ENCODE measurements around the gene CCDC12.

CCDC12 gene

GRCh38 chr3:46881596-46882376 lies 94.8 kb downstream of the CCDC12 start:
- no peak for DNase-seq (ENCODE audit: low read depth, low spot score)
- Histone ChIP-seq H3K9me3 (ENCODE audit: insufficient read depth, low read length) (no peaks in the 10 kb centered on the region), H3K9ac (ENCODE audit: insufficient read length, low read depth) (peak overlapping the region; percentile 78), H3K36me3 (ENCODE audit: insufficient read depth, insufficient read length, low read length) (no peaks in the 10 kb centered on the region), H3K4me3 (ENCODE audit: insufficient read length, low read depth) (peak overlapping the region; percentile 62), H3K4me1 (ENCODE audit: insufficient read depth, insufficient read length) (peaks cover 30% of the 10 kb centered on the region), H3K27me3 (ENCODE audit: insufficient read depth, insufficient read length) (peaks cover 57% of the 10 kb centered on the region)
- TF ChIP-seq ZNF274 (IDR thresholded peaks at IDR 0.05; ENCODE audit: low read depth, low read length) (no peak), SUZ12 (IDR thresholded peaks at IDR 0.05; ENCODE audit: extremely low read depth, insufficient read depth, insufficient read length) (no peak), YY1 (IDR thresholded peaks at IDR 0.05; ENCODE audit: insufficient read depth, insufficient read length) (no peak)

DNA sequence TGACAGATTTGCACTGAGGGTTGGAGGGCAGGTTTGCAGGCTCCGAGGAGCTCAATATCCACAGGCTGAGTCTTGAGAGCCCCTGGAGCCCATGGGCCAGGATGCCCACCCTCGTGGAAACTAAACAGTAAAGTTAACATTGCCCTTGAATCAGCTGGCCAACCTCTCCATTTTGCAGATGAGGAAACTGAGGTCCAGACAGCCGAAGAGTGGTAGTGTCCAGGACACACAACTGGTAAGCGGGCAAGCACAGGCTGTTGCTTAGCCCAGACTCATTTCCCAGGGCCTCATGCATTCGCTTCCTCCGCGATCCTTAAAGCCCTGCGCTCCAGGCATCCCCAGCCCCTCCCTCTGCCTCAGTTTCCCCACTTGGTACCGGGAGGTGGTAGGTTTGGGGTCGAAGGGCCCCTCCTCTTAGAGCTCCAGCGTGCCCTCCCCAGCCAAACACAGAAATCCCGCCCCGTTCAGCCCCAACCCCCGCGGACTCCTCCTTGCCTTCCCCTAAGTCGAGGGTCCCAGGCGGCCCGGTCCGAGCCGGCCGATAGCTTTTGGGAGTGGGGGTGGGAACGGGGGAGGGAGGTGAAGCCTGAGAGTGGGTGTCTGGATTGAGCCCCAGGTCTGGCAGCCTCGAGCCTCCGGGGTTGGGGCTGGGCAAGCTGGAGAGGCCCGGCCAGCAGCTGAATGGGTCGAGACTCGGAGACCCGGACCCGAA lies 95.5 kb downstream of the CCDC12 start:
- H3K4me3 ChIP-seq (ENCODE audit: insufficient read length, low read depth): peak overlapping the region; percentile 41

GRCh38 chr3:46878781-46879436 lies 97.6 kb downstream of the CCDC12 start:
- H3K9me3 ChIP-seq (ENCODE audit: insufficient read depth, low read length): no peaks in the 10 kb centered on the region
- H3K4me3 ChIP-seq (ENCODE audit: insufficient read length, low read depth): no peak overlapping the region

More for the DNA sequence above, 95.5 kb downstream of the CCDC12 start:
- no peaks in the 10 kb centered on the region for H3K36me3 ChIP-seq (ENCODE audit: insufficient read depth, insufficient read length, low read length)
- peaks cover 53% of the 10 kb centered on the region for H3K27me3 ChIP-seq (ENCODE audit: insufficient read depth, insufficient read length)
- no peaks in the 10 kb centered on the region for H3K9me3 ChIP-seq (ENCODE audit: insufficient read depth, low read length)
- peaks cover 33% of the 10 kb centered on the region for H3K4me1 ChIP-seq (ENCODE audit: insufficient read depth, insufficient read length)
- TF ChIP-seq YY1 (IDR thresholded peaks at IDR 0.05; ENCODE audit: insufficient read depth, insufficient read length) (no peak), SUZ12 (IDR thresholded peaks at IDR 0.05; ENCODE audit: extremely low read depth, insufficient read depth, insufficient read length) (no peak), ZNF274 (IDR thresholded peaks at IDR 0.05; ENCODE audit: low read depth, low read length) (no peak)
- peak overlapping the region; percentile 65 for H3K9ac ChIP-seq (ENCODE audit: insufficient read length, low read depth)
- no peak for DNase-seq (ENCODE audit: low read depth, low spot score)

DNA sequence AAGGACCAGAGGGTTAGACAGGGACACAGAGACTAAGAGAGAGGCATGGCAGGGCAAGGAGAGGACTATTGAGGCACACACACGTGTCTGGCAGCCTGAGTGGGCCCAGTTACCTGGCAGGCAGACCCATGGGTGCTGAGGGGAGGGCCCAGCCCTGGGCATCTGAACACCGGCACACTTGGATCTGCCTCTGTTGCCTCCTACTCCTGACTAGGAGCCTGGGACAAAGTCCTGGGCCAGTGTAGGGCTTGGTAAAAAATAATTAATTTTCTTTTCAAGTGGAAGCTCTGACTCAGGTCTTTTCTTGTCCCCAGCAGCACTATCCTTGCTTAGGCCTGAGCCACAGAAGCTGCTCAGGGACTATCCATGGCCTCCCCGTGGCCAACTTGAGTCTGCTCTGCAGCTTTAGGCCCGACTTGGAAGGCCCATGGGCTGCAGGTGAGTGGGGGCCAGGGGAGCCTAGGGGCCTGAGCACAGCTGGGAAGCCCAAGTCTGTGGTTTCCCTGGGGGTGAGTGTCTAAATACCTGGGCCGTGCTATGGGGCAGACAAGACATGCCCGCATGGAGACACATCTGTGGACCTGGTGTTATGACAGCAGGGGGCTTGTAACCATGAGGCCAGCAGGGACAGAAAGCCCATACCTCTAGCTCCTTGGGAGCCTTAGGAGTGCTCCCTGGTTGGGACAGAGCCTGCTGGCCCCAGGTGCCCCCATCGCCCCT lies 99.0 kb downstream of the CCDC12 start, which contains the start of gene PTH1R:
Gene PTH1R, plus strand, starts transcription at position 316 of the 720 bp plus-strand sequence. CDS start 5,839 bp downstream, outside the sequence.
- Histone ChIP-seq H3K9me3 (ENCODE audit: insufficient read depth, low read length) (no peaks in the 10 kb centered on the region), H3K9ac (ENCODE audit: insufficient read length, low read depth) (peak within 1 kb of the TSS; percentile 50), H3K27me3 (ENCODE audit: insufficient read depth, insufficient read length) (peaks cover 28% of the 10 kb centered on the region), H3K4me1 (ENCODE audit: insufficient read depth, insufficient read length) (peaks cover 34% of the 10 kb centered on the region), H3K4me3 (ENCODE audit: insufficient read length, low read depth) (no peak within 1 kb of the TSS), H3K36me3 (ENCODE audit: insufficient read depth, insufficient read length, low read length) (no peaks in the 10 kb centered on the region)
- DNase-seq (ENCODE audit: low read depth, low spot score): no peak
- no peak for TF ChIP-seq SUZ12 (IDR thresholded peaks at IDR 0.05; ENCODE audit: extremely low read depth, insufficient read depth, insufficient read length)
- TF ChIP-seq ZNF274 (IDR thresholded peaks at IDR 0.05; ENCODE audit: low read depth, low read length): no peak
- no peak for TF ChIP-seq YY1 (IDR thresholded peaks at IDR 0.05; ENCODE audit: insufficient read depth, insufficient read length)

More at GRCh38 chr3:46878781-46879436, 97.6 kb downstream of the CCDC12 start:
- Histone ChIP-seq H3K36me3 (ENCODE audit: insufficient read depth, insufficient read length, low read length) (no peaks in the 10 kb centered on the region), H3K9ac (ENCODE audit: insufficient read length, low read depth) (no peak overlapping the region), H3K27me3 (ENCODE audit: insufficient read depth, insufficient read length) (peaks cover 32% of the 10 kb centered on the region), H3K4me1 (ENCODE audit: insufficient read depth, insufficient read length) (peaks cover 27% of the 10 kb centered on the region)
- no peak for DNase-seq (ENCODE audit: low read depth, low spot score)
- TF ChIP-seq ZNF274 (IDR thresholded peaks at IDR 0.05; ENCODE audit: low read depth, low read length) (no peak), SUZ12 (IDR thresholded peaks at IDR 0.05; ENCODE audit: extremely low read depth, insufficient read depth, insufficient read length) (no peak), YY1 (IDR thresholded peaks at IDR 0.05; ENCODE audit: insufficient read depth, insufficient read length) (no peak)

DNA sequence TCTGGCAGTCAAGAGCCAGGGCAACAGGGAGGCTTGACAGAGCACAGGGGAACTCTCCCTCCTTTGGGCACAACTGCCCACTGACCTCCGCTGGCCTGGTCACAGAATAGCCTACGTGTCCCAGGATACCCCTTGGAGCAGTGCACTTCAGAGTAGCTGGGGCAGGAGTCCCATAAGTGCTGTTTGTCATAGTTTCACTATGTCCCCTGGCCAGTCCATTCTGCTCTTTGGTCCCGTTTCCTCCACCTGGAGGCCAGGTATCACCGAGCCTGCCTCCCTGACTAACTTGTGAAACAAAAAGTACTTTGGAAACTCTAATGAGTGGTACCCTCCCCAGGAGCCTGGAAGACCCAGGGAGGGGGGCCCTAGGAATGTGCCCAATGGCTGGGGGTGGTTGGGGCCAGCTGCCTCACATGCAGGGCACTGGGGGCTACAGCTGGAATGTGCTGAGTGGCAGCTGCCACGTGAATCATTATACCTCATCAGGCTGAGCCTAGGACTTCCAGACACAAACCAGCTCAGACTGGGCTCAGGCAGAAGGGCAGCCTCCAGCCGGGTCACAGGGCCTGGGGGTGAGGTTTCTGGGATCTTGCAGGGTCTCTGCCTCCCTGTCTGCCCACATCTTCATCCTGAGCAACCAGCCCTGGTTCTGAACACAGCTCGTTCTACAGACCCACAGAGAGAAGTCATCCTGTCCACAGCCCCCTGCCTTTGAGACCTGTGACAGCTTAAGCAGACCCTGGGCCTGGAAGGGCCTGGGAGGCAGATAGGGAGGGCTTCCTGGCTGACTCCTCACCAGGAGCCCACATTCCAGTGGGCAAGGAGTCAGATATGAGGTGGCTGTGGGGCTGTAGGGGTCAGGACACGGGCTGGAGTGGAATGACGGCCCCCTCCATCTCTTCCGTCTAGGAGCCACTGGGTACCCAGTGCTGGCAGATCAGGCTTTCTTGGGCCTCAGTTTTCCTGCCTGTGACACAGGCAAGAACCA lies 99.9 kb downstream of the CCDC12 start:
- DNase-seq (ENCODE audit: low read depth, low spot score): no peak
- no peaks in the 10 kb centered on the region for H3K36me3 ChIP-seq (ENCODE audit: insufficient read depth, insufficient read length, low read length)
- no peaks in the 10 kb centered on the region for H3K9me3 ChIP-seq (ENCODE audit: insufficient read depth, low read length)
- peak overlapping the region; percentile 50 for H3K9ac ChIP-seq (ENCODE audit: insufficient read length, low read depth)
- TF ChIP-seq ZNF274 (IDR thresholded peaks at IDR 0.05; ENCODE audit: low read depth, low read length): no peak
- no peak overlapping the region for H3K4me3 ChIP-seq (ENCODE audit: insufficient read length, low read depth)
- peaks cover 42% of the 10 kb centered on the region for H3K4me1 ChIP-seq (ENCODE audit: insufficient read depth, insufficient read length)
- peaks cover 27% of the 10 kb centered on the region for H3K27me3 ChIP-seq (ENCODE audit: insufficient read depth, insufficient read length)

GRCh38 chr3:46875560-46875959 lies 101.0 kb downstream of the CCDC12 start:
- Histone ChIP-seq H3K27me3 (ENCODE audit: insufficient read depth, insufficient read length) (peaks cover 17% of the 10 kb centered on the region), H3K9ac (ENCODE audit: insufficient read length, low read depth) (no peak overlapping the region), H3K4me1 (ENCODE audit: insufficient read depth, insufficient read length) (peaks cover 42% of the 10 kb centered on the region), H3K4me3 (ENCODE audit: insufficient read length, low read depth) (no peak overlapping the region), H3K9me3 (ENCODE audit: insufficient read depth, low read length) (no peaks in the 10 kb centered on the region), H3K36me3 (ENCODE audit: insufficient read depth, insufficient read length, low read length) (no peaks in the 10 kb centered on the region)
- no peak for DNase-seq (ENCODE audit: low read depth, low spot score)
- TF ChIP-seq SUZ12 (IDR thresholded peaks at IDR 0.05; ENCODE audit: extremely low read depth, insufficient read depth, insufficient read length) (no peak), YY1 (IDR thresholded peaks at IDR 0.05; ENCODE audit: insufficient read depth, insufficient read length) (no peak), ZNF274 (IDR thresholded peaks at IDR 0.05; ENCODE audit: low read depth, low read length) (no peak)

Data from NT2/D1 (cell line).